ENCODE measurements around the gene DDAH1. TPM values are rescaled to one million over a fixed set of nuclear protein-coding genes. Genes with fewer than 3 reads are reported as not detected.

The DDAH1 gene
- total RNA-seq, 1 experiment from 2014 or later, result 65.9 TPM

- no peak overlapping the region for H3K4me3 ChIP-seq (ENCODE audit: low read length)
- H3K27me3 ChIP-seq (ENCODE audit: low read length), result no peaks in the 10 kb centered on the region
- peaks cover 68% of the 10 kb centered on the region for H3K4me1 ChIP-seq (ENCODE audit: insufficient read depth, low read length)
- H3K9me3 ChIP-seq (ENCODE audit: low read length), result no peaks in the 10 kb centered on the region
- peaks cover 15% of the 10 kb centered on the region for H3K79me2 ChIP-seq (ENCODE audit: low read length)
- no peaks in the 10 kb centered on the region for H3K36me3 ChIP-seq (ENCODE audit: low read depth, low read length)
- peaks cover 16% of the 10 kb centered on the region for H3F3A ChIP-seq (ENCODE audit: low read length, unreplicated experiment)
- ATAC-seq (no peak), DNase-seq (no peak)
- ChIA-PET CTCF (no interaction called here), POLR2A (ENCODE audit: unreplicated experiment) (no interaction called here)
- H4K20me1 ChIP-seq (ENCODE audit: low read length), result no peaks in the 10 kb centered on the region
- no peak for TF ChIP-seq EZH2phosphoT487 (IDR thresholded peaks at IDR 0.05; ENCODE audit: borderline replicate concordance, low read length)
- no peak for TF ChIP-seq EZH2 (IDR thresholded peaks at IDR 0.05; ENCODE audit: low read length, unreplicated experiment)
- no peak for TF ChIP-seq CTCF (conservative IDR thresholded peaks at IDR 0.05; ENCODE audit: low read depth, low read length)
- intact Hi-C loops (cut with micrococcal nuclease), result no loop called here
- H3K9ac ChIP-seq (ENCODE audit: low read length), result peak overlapping the region; percentile 66; the same call in 1 of the 2 replicates
- BruUV-seq (replicated peaks), result no TSS peak
- H3K9me2 ChIP-seq (replicated peaks; ENCODE audit: low read length), result no peaks in the 10 kb centered on the region
- H3K4me2 ChIP-seq (ENCODE audit: low read length), result peak overlapping the region; percentile 72
- H3K27ac ChIP-seq (ENCODE audit: low read length), result peak overlapping the region; percentile 95
- no peak overlapping the region for H2AFZ ChIP-seq (ENCODE audit: low read length)
Observed at GRCh38 chr1:85290826-85291225, 174.1 kb downstream of the DDAH1 start.

DNA sequence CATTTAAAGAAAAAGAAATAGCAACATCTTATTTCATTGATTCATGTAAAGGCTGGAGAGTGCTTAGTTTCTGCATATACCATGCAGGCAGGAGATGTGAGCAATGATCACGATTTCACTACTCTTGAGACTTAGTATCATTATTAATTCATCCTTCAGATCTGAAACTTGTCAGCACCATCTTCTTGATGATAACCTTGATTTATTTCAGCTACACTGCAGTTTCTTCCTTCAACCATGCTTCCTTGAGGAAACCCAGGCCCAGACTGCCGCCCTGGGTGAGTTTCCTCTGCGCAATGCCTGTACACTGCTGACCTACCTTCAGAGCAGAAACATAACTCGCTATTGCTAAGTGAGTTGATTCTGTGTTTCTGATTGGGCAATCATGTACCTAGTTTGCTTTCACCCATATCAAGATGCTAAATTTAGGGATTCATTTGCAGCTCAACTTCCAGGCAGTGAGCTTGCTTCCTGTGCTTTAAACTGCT lies 175.1 kb downstream of the DDAH1 start:
- BruUV-seq (replicated peaks), result TSS peak; percentile 77

More for the DNA sequence above, 175.1 kb downstream of the DDAH1 start:
- H4K20me1 ChIP-seq (ENCODE audit: low read length), result no peaks in the 10 kb centered on the region
- peaks cover 9% of the 10 kb centered on the region for H3F3A ChIP-seq (ENCODE audit: low read length, unreplicated experiment)
- intact Hi-C loops (cut with micrococcal nuclease), result loop anchor here (1.0 kb wide), 1 partner anchor 11 kb away; no protein-coding TSS in a partner anchor
- H2AFZ ChIP-seq (ENCODE audit: low read length), result no peak overlapping the region; the same call in 1 of the 2 replicates
- H3K27me3 ChIP-seq (ENCODE audit: low read length), result no peaks in the 10 kb centered on the region
- no peaks in the 10 kb centered on the region for H3K9me2 ChIP-seq (replicated peaks; ENCODE audit: low read length)
- no peak for ATAC-seq
- peak overlapping the region; percentile 38; the same call in 1 of the 2 replicates for H3K4me3 ChIP-seq (ENCODE audit: low read length)
- no peak for DNase-seq
- peak overlapping the region; percentile 66 for H3K9ac ChIP-seq (ENCODE audit: low read length)
- peaks cover 60% of the 10 kb centered on the region for H3K4me1 ChIP-seq (ENCODE audit: insufficient read depth, low read length)
- H3K9me3 ChIP-seq (ENCODE audit: low read length), result no peaks in the 10 kb centered on the region
- H3K4me2 ChIP-seq (ENCODE audit: low read length), result peak overlapping the region; percentile 72
- ChIA-PET CTCF (interaction anchor here (0.6 kb wide), 1 partner anchor 403 kb away, joined by 7 read pairs; no protein-coding TSS in a partner anchor), POLR2A (ENCODE audit: unreplicated experiment) (interaction anchor here (0.7 kb wide), 1 partner anchor 13 kb away, joined by 4 read pairs; the partner anchor contains the start of gene BCL10)
- H3K79me2 ChIP-seq (ENCODE audit: low read length), result peaks cover 15% of the 10 kb centered on the region
- H3K36me3 ChIP-seq (ENCODE audit: low read depth, low read length), result no peaks in the 10 kb centered on the region
- no peak for TF ChIP-seq CTCF (conservative IDR thresholded peaks at IDR 0.05; ENCODE audit: low read depth, low read length)
- TF ChIP-seq EZH2 (IDR thresholded peaks at IDR 0.05; ENCODE audit: low read length, unreplicated experiment), result no peak
- no peak for TF ChIP-seq EZH2phosphoT487 (IDR thresholded peaks at IDR 0.05; ENCODE audit: borderline replicate concordance, low read length)
- peak overlapping the region; percentile 95 for H3K27ac ChIP-seq (ENCODE audit: low read length)

Measured in PC-3 (cell line).